ENCODE data around the gene INPP5A. TPM values are rescaled to one million over a fixed set of nuclear protein-coding genes. Genes with fewer than 3 reads are reported as not detected.

The INPP5A gene
- total RNA-seq, 1 experiment from 2014 or later: 12.3 TPM

DNA sequence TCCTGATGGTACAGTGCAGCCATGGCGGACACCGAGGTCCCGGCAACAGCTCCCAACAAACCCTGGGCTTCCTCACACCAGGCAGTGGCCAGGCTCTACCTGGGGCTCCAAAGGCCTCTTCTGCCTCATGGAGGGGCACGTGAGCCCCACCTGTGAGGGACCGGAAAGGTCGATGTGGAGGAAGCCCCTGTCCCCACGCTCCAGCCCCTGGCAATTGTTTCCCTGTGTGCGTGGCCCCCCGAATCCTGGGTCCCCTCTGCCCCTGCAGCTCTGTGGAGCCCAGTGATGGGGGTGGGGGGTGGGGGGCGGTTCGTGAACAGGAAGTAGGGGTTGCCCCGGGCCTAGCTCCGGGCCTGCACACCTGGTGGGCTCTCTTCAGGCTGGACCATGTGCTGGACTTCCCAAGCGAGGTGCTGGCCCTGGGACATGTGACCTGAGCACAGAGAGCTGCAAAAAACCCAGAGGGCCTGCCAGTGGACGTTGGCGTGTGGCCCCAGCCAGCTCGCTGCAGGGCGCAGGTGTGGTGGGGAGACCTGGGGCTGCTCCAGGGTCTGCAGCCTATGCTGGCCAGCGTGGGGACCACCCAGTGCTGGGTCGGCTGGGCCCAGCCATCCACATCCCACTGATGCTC lies 72.6 kb downstream of the INPP5A start:
- RAD21 ChIA-PET (ENCODE audit: low non-redundant PET in 1 of 2, low total read pairs in 2 of 2, uncharacterized antibody in 2 of 2, unreplicated experiment in 2 of 2): no interaction called here
- Histone ChIP-seq H3K27me3 (ENCODE audit: insufficient read depth, low read length) (no peaks in the 10 kb centered on the region), H3K4me2 (ENCODE audit: low read length) (no peak overlapping the region), H3K36me3 (ENCODE audit: control insufficient read depth in 1 of 2, insufficient read depth in 2 of 2, low read length in 2 of 2) (no peaks in the 10 kb centered on the region), H3K9ac (ENCODE audit: low read length) (no peak overlapping the region), H3K9me3 (ENCODE audit: control insufficient read depth in 1 of 2, insufficient read depth in 1 of 2, low read depth in 1 of 2, low read length in 2 of 2) (no peaks in the 10 kb centered on the region), H3K4me3 (replicated peaks in 1 of 2; ENCODE audit: low read depth in 1 of 2, low read length in 2 of 2) (no peak overlapping the region), H3K27ac (ENCODE audit: low read depth, low read length) (no peak overlapping the region), H3K79me2 (ENCODE audit: insufficient read depth, low read length) (no peaks in the 10 kb centered on the region), H2AFZ (ENCODE audit: low read depth, low read length, poor library complexity, severe bottlenecking) (no peak overlapping the region), H3K4me1 (ENCODE audit: control insufficient read depth in 1 of 2, insufficient read depth in 2 of 2, low read length in 2 of 2) (peaks cover 0 to 17% of the 10 kb centered on the region in 2 experiments; a peak in 2 of 4 replicates), H4K20me1 (ENCODE audit: insufficient read depth) (no peaks in the 10 kb centered on the region), H3K9me2 (ENCODE audit: insufficient read depth) (no peaks in the 10 kb centered on the region)
- intact Hi-C loops (cut with micrococcal nuclease): no loop called here
- POLR2A ChIA-PET: no interaction called here
- BruUV-seq (replicated peaks): no TSS peak
- ATAC-seq: no peak
- DNase-seq (ENCODE audit: low read depth, low spot score): no peak
- CTCF ChIA-PET: no interaction called here
- TF ChIP-seq CBX3 (IDR thresholded peaks at IDR 0.05; ENCODE audit: low read depth) (no peak), SRF (IDR thresholded peaks at IDR 0.05; ENCODE audit: low read depth) (no peak), ZNF274 (IDR thresholded peaks at IDR 0.05; ENCODE audit: low read depth, low read length) (no peak), SIN3A (IDR thresholded peaks at IDR 0.05; ENCODE audit: low read depth) (no peak), POLR2AphosphoS5 (IDR thresholded peaks at IDR 0.05; ENCODE audit: low read depth, low read length) (no peak), YY1 (IDR thresholded peaks at IDR 0.05; ENCODE audit: extremely low read depth, insufficient replicate concordance, low read depth, low read length) (no peak), TCF7L2 (IDR thresholded peaks at IDR 0.05; ENCODE audit: borderline replicate concordance, extremely low read depth, insufficient read depth, insufficient read length) (no peak), ELF1 (IDR thresholded peaks at IDR 0.05; ENCODE audit: borderline replicate concordance, low read depth) (no peak), SP1 (IDR thresholded peaks at IDR 0.05; ENCODE audit: low read depth) (no peak), FOSL1 (IDR thresholded peaks at IDR 0.05; ENCODE audit: low read depth) (no peak), CEBPB (IDR thresholded peaks at IDR 0.05; ENCODE audit: low read depth) (no peak), JUND (IDR thresholded peaks at IDR 0.05) (no peak)
- TF ChIP-seq, protein P1, sequence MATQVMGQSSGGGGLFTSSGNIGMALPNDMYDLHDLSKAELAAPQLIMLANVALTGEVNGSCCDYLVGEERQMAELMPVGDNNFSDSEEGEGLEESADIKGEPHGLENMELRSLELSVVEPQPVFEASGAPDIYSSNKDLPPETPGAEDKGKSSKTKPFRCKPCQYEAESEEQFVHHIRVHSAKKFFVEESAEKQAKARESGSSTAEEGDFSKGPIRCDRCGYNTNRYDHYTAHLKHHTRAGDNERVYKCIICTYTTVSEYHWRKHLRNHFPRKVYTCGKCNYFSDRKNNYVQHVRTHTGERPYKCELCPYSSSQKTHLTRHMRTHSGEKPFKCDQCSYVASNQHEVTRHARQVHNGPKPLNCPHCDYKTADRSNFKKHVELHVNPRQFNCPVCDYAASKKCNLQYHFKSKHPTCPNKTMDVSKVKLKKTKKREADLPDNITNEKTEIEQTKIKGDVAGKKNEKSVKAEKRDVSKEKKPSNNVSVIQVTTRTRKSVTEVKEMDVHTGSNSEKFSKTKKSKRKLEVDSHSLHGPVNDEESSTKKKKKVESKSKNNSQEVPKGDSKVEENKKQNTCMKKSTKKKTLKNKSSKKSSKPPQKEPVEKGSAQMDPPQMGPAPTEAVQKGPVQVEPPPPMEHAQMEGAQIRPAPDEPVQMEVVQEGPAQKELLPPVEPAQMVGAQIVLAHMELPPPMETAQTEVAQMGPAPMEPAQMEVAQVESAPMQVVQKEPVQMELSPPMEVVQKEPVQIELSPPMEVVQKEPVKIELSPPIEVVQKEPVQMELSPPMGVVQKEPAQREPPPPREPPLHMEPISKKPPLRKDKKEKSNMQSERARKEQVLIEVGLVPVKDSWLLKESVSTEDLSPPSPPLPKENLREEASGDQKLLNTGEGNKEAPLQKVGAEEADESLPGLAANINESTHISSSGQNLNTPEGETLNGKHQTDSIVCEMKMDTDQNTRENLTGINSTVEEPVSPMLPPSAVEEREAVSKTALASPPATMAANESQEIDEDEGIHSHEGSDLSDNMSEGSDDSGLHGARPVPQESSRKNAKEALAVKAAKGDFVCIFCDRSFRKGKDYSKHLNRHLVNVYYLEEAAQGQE (IDR thresholded peaks at IDR 0.05; ENCODE audit: low read depth): no peak
- TF ChIP-seq, protein P2, sequence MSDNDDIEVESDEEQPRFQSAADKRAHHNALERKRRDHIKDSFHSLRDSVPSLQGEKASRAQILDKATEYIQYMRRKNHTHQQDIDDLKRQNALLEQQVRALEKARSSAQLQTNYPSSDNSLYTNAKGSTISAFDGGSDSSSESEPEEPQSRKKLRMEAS (IDR thresholded peaks at IDR 0.05): no peak
- TF ChIP-seq, protein P3, sequence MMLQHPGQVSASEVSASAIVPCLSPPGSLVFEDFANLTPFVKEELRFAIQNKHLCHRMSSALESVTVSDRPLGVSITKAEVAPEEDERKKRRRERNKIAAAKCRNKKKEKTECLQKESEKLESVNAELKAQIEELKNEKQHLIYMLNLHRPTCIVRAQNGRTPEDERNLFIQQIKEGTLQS (IDR thresholded peaks at IDR 0.05): no peak
